Gastrocnemius medialis (tissue), 4 donors: ENCODE data around the gene LEMD2. TPM values are rescaled to one million over a fixed set of nuclear protein-coding genes. Genes with fewer than 3 reads are reported as not detected.

Source experiments
- ATAC-seq, 2 donors: fragments of 150-250 bp; one replicate each; pipeline ENCODE4 v1.9.1; 2016
- DNase-seq, 2 donors: peaks; one replicate each; pipeline ENCODE4 v3.0.0-alpha.2; 2019
- H3K27ac ChIP-seq, 4 donors: fragments of 200-600 bp; sonication (generic); 1 replicate in 1 of 4; 2 replicates in 3 of 4; pipeline ENCODE4 v1.5.1; 2016 to 2018; ENCODE audit warnings: mild to moderate bottlenecking in 2 of 4, moderate library complexity in 1 of 4
- H3K27me3 ChIP-seq, 3 donors: fragments of 200-600 bp; sonication (generic) in 2 of 3; 1 replicate in 1 of 3; 2 replicates in 2 of 3; pipeline versions ENCODE4 v1.5.1 to v1.6.0; 2016 to 2019; ENCODE audit warnings: mild to moderate bottlenecking in 1 of 3, moderate library complexity in 1 of 3
- H3K36me3 ChIP-seq, 2 donors: fragments of 200-600 bp; sonication (generic) in 1 of 2; one replicate each; pipeline ENCODE4 v1.5.1; 2017 to 2018
- H3K4me1 ChIP-seq, 2 donors: fragments of 200-600 bp; sonication (generic) in 1 of 2; one replicate each; pipeline ENCODE4 v1.5.1; 2016 to 2017; ENCODE audit warnings: mild to moderate bottlenecking in 2 of 2
- H3K4me3 ChIP-seq, 4 donors: fragments of 200-600 bp; sonication (generic) in 3 of 4; 1 replicate in 1 of 4; 2 replicates in 3 of 4; pipeline ENCODE4 v1.5.1; 2016 to 2019; ENCODE audit warnings: mild to moderate bottlenecking in 2 of 4
- H3K9me3 ChIP-seq, 3 donors: fragments of 200-600 bp; sonication (generic) in 2 of 3; 1 replicate in 1 of 3; 2 replicates in 2 of 3; pipeline ENCODE4 v1.5.1; 2016 to 2019
- POLR2A ChIP-seq, 2 donors: fragments of 450-650 bp; IDR thresholded peaks; one replicate each; pipeline ENCODE4 v1.6.1; 2017; ENCODE audit warnings: antibody characterized with exemption in 2 of 2, mild to moderate bottlenecking in 2 of 2, moderate library complexity in 2 of 2
- in situ Hi-C, 4 donors: fragments of 200-750 bp; cut with MboI; loops; one replicate each; pipeline versions ENCODE4 v1.15.0 to v1.8.0; 2017; ENCODE audit warnings: low sequenced_read_pairs in 4 of 4
- intact Hi-C: fragments of 100-400 bp; cut with DNase I; formaldehyde crosslinking; loops from one replicate; pipeline ENCODE4 v1.15.1; 2023; ENCODE audit warnings: low total_unique reads
- total RNA-seq, 4 donors: library from RNA; depleted of rRNA; stranded (reverse); fragments of >200 nt; gene quantifications; one replicate each; pipeline versions ENCODE4 v1.1.0 to v1.2.3, GENCODE V29; 2016
- TF ChIP-seq, protein P1 (sequence below), 5 experiments: fragments of 450-650 bp in 3 of 5; fragments of 200-600 bp in 2 of 5; sonication (generic) in 2 of 5; IDR thresholded peaks in 4 of 5; conservative IDR thresholded peaks in 1 of 5; 1 replicate in 4 of 5; 2 replicates in 1 of 5; pipeline ENCODE4 v1.5.1; 2016 to 2019; ENCODE audit warnings: antibody characterized with exemption in 5 of 5, mild to moderate bottlenecking in 3 of 5, moderate library complexity in 3 of 5

Gene LEMD2
- total RNA-seq, 4 donors from 2014 or later = 34.1 to 39.1 (median 38.1) TPM

DNA sequence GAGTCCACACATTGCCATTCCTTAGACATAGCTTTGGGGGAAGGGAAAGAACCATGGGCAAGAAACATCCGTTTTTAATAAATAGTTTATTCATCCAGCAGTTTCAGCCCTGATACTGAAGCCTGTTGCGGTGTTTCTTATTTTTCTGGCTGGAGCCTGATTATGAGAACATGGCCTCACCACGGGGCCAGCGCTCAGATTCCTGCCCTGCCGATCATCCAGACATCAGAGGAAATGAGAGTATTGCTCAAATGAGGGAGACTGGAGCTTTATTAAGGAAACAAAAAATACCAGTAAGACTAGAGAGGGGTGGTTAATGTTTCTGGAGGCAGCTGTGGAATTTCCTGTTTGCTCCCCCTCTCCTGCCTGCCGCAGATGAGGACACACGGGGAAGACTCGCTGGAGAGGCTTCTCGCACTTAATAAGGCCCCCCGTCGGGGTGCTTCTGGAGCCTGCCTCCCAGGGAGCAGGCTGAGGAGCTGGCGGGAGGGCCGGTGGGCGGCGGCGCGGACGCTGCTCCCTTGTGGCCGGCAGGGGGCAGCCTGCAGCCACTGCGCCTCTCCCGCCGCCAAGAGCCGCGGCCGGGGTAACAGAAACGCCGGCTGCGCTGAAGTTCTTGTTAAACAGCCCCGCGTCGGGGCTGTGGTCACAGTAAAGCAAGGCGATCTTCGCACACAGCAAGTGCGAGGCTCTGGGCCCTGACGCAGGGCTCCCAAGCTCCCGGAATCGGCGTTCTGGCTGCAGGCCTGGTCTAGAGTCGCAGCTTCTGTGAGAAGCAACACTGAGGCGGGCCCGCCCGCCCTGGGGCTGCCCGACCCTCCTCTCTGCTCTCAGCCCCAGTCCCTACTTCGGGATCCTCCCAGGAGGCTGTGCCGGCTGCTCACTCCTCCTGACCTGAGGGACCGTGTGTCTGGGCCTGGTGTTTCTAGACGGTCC is 17.5 kb downstream of the LEMD2 start:
- TF ChIP-seq, protein P1, sequence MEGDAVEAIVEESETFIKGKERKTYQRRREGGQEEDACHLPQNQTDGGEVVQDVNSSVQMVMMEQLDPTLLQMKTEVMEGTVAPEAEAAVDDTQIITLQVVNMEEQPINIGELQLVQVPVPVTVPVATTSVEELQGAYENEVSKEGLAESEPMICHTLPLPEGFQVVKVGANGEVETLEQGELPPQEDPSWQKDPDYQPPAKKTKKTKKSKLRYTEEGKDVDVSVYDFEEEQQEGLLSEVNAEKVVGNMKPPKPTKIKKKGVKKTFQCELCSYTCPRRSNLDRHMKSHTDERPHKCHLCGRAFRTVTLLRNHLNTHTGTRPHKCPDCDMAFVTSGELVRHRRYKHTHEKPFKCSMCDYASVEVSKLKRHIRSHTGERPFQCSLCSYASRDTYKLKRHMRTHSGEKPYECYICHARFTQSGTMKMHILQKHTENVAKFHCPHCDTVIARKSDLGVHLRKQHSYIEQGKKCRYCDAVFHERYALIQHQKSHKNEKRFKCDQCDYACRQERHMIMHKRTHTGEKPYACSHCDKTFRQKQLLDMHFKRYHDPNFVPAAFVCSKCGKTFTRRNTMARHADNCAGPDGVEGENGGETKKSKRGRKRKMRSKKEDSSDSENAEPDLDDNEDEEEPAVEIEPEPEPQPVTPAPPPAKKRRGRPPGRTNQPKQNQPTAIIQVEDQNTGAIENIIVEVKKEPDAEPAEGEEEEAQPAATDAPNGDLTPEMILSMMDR (IDR thresholded peaks at IDR 0.05 in 4 of 5, conservative IDR thresholded peaks at IDR 0.05 in 1 of 5) = peak; percentile 80 to 97 (median 93)
- no peak for TF ChIP-seq POLR2A (IDR thresholded peaks at IDR 0.05)
- Histone ChIP-seq H3K9me3 (no peaks in the 10 kb centered on the region), H3K4me3 (peak overlapping the region in 1 of 4 donors; percentile 22), H3K4me1 (peaks cover 32 to 40% of the 10 kb centered on the region in 2 donors), H3K27ac (peak overlapping the region; percentile 66 to 82 (median 70)), H3K36me3 (peaks cover 0 to 40% of the 10 kb centered on the region in 2 donors), H3K27me3 (no peaks in the 10 kb centered on the region)
- DNase-seq (peak in 1 of 2 donors; percentile 62), ATAC-seq (peak; percentile 37 to 73)
- intact Hi-C loops (loop anchor here (1.0 to 2.0 kb wide), 3 partner anchors 17 to 383 kb away; partner anchors contain the start of gene LEMD2), in situ Hi-C loops (loop anchor here in 3 of 4 donors (10.0 to 25.0 kb wide), 4 partner anchors 67 to 391 kb away; no protein-coding TSS in a partner anchor)

DNA sequence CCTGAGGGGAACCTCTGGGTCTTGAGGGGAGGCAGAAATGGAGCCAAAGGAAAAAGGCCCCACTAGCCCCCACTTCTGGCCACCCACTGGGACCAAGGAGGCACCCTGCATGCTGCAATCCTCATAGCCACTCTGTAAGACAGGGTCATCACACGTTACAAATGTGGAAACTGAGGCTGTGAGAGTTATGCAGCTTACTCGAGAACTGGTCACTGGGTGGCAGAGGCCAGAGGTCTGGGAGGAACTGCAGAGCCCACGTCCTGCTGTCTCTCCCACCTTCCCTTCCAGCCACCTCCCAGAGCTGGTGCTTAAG is 18.1 kb downstream of the LEMD2 start:
- H3K27ac ChIP-seq = peak overlapping the region; percentile 66 to 82 (median 70)
- no peak overlapping the region for H3K4me3 ChIP-seq
- no peaks in the 10 kb centered on the region for H3K27me3 ChIP-seq
- H3K9me3 ChIP-seq = no peaks in the 10 kb centered on the region
- H3K36me3 ChIP-seq = peaks cover 0 to 33% of the 10 kb centered on the region in 2 donors
- DNase-seq (no peak), ATAC-seq (no peak)
- intact Hi-C loops (loop anchor here (1.0 to 2.0 kb wide), 3 partner anchors 18 to 384 kb away; partner anchors contain the start of gene LEMD2), in situ Hi-C loops (loop anchor here in 3 of 4 donors (10.0 to 25.0 kb wide), 4 partner anchors 66 to 392 kb away; no protein-coding TSS in a partner anchor)
- no peak for TF ChIP-seq POLR2A (IDR thresholded peaks at IDR 0.05)
- TF ChIP-seq, protein P1 (IDR thresholded peaks at IDR 0.05 in 4 of 5, conservative IDR thresholded peaks at IDR 0.05 in 1 of 5) = no peak
- peaks cover 32 to 40% of the 10 kb centered on the region in 2 donors for H3K4me1 ChIP-seq

DNA sequence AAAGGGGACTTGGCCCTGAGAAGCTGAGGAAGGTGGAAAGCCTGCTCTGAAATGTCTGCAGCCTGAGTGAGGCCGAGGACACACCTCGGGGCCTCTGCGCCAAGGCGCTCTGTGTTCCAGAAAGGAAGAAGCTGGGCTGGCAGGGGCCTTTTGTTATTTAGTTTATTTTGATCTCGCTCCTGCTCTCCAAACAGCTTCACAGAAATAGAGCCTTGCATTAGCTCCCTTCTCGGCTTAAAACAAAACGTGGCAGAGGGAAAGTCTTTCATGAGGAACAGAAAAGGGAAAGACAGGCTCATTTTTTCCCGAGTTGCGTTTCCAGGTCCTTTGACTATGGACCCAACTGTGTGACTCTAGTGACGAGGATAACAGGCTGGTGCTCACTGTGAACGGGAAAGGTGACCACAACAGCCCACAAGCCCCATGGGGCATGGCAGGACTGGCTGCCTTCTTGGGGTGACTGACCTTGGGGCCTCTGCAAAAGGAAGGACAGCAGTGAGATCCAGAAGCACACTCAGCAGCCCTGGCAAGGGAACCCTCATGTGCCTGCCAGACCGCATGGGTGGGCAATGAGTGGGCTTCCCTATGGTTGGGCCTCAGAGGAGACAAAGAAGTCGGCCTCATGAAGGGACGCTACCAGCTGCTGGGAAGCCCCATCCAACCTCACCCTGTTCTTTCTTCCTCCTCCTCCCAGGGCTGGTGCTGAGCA is 18.7 kb downstream of the LEMD2 start:
- Histone ChIP-seq H3K4me3 (no peak overlapping the region), H3K9me3 (no peaks in the 10 kb centered on the region), H3K27me3 (no peaks in the 10 kb centered on the region), H3K27ac (peak overlapping the region; percentile 66 to 82 (median 70)), H3K4me1 (peaks cover 32 to 40% of the 10 kb centered on the region in 2 donors), H3K36me3 (peaks cover 0 to 28% of the 10 kb centered on the region in 2 donors)
- in situ Hi-C loops = loop anchor here in 3 of 4 donors (10.0 to 25.0 kb wide), 4 partner anchors 65 to 392 kb away; no protein-coding TSS in a partner anchor
- peak in 1 of 2 donors; percentile 28 for ATAC-seq
- intact Hi-C loops = loop anchor here (2.0 kb wide), 1 partner anchor 19 kb away; the partner anchor contains the start of gene LEMD2
- TF ChIP-seq, protein P1 (IDR thresholded peaks at IDR 0.05 in 4 of 5, conservative IDR thresholded peaks at IDR 0.05 in 1 of 5) = no peak
- TF ChIP-seq POLR2A (IDR thresholded peaks at IDR 0.05) = no peak
- DNase-seq = no peak

DNA sequence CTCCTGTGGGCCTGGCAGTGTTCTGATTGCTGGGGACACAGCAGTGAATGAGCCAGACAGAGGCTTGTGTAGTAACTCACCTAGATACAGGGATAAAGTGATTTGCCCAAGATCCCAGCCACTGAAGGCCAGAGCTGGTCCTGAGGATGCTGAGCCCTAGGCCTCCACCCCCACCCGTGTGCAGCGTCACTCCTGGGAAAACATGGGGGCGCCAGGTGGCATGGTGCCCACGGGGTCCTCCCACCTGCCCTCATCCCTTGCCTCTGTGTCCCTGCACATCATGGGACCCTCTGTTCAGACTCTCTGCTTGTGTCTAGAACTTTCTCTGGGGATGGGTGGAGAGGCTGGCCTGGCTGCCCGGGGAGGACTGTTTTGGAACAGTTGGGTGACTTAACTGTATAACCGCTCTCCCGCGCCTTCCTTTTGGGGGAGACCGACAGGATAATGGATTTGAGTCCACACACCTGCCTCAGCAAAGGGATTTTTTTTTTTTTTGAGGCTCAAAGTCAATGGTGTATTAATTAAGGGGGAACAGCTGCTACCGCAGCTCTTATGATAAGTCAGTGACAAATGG is 19.6 kb downstream of the LEMD2 start:
- intact Hi-C loops = no loop called here
- in situ Hi-C loops = loop anchor here in 2 of 4 donors (10.0 to 25.0 kb wide), 2 partner anchors 185 to 393 kb away; partner anchors contain the start of gene BAK1 (in 2 of the 2)
- peak overlapping the region; percentile 66 to 82 (median 70) for H3K27ac ChIP-seq

More for the DNA sequence above, 19.6 kb downstream of the LEMD2 start:
- ATAC-seq (no peak), DNase-seq (no peak)
- Histone ChIP-seq H3K9me3 (no peaks in the 10 kb centered on the region), H3K27me3 (no peaks in the 10 kb centered on the region), H3K36me3 (peaks cover 0 to 20% of the 10 kb centered on the region in 2 donors), H3K4me3 (no peak overlapping the region), H3K4me1 (peaks cover 32 to 40% of the 10 kb centered on the region in 2 donors)
- TF ChIP-seq POLR2A (IDR thresholded peaks at IDR 0.05) = no peak
- TF ChIP-seq, protein P1 (IDR thresholded peaks at IDR 0.05 in 4 of 5, conservative IDR thresholded peaks at IDR 0.05 in 1 of 5) = no peak
